ENCODE data around the gene SLC45A3. TPM values are rescaled to one million over a fixed set of nuclear protein-coding genes. Genes with fewer than 3 reads are reported as not detected.

Gene SLC45A3
- total and polyA plus RNA-seq, 3 experiments from 2014 or later = 0.29 to 0.33 TPM; not detected in 1

DNA sequence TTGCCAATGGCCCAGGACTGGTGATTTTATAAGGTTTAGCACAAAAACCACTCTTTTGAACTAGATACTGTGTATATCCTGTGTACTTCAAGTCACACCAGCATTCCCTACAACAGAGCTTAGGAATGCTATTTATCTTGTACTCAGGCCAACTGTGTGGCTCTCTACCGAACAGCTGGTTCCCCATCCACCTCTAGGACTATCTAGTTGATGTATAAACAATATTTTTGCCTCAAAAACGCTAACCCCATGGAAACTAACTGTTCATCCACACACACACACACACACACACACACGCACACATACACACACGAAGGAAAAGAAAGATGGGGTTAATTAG is 28.7 kb upstream of the SLC45A3 start:
- POLR2A ChIA-PET = interaction anchor here (1.3 kb wide), 1 partner anchor 78 kb away, joined by 3 read pairs; the partner anchor contains the start of gene ELK4
- Mint-ChIP-seq H3K4me1 (peaks cover 11 to 20% (median 14%) of the 10 kb centered on the region in 3 donors), H3K9me3 (no peaks in the 10 kb centered on the region), H3K27me3 (no peaks in the 10 kb centered on the region), H3K27ac (no peak overlapping the region), H3K4me3 (no peak overlapping the region), H3K36me3 (peaks cover 3 to 37% (median 4%) of the 10 kb centered on the region in 3 donors)
- Histone ChIP-seq H3K4me3 (ENCODE audit: low read length) (no peak overlapping the region), H3K27ac (ENCODE audit: low read depth, low read length) (no peak overlapping the region), H3K27me3 (ENCODE audit: insufficient read depth, low read length, poor library complexity, severe bottlenecking) (no peaks in the 10 kb centered on the region), H3K4me1 (ENCODE audit: insufficient read depth, low read length) (peaks cover 4% of the 10 kb centered on the region), H3K9me3 (ENCODE audit: low read length) (no peaks in the 10 kb centered on the region), H3K36me3 (ENCODE audit: insufficient read depth, low read length) (peaks cover 5% of the 10 kb centered on the region)
- DNase-seq = no peak
- CTCF ChIA-PET = interaction anchor here (0.7 to 7.0 kb wide), 5 partner anchors 15 to 268 kb away, joined by 3 to 58 read pairs (median 4); no protein-coding TSS in a partner anchor

DNA sequence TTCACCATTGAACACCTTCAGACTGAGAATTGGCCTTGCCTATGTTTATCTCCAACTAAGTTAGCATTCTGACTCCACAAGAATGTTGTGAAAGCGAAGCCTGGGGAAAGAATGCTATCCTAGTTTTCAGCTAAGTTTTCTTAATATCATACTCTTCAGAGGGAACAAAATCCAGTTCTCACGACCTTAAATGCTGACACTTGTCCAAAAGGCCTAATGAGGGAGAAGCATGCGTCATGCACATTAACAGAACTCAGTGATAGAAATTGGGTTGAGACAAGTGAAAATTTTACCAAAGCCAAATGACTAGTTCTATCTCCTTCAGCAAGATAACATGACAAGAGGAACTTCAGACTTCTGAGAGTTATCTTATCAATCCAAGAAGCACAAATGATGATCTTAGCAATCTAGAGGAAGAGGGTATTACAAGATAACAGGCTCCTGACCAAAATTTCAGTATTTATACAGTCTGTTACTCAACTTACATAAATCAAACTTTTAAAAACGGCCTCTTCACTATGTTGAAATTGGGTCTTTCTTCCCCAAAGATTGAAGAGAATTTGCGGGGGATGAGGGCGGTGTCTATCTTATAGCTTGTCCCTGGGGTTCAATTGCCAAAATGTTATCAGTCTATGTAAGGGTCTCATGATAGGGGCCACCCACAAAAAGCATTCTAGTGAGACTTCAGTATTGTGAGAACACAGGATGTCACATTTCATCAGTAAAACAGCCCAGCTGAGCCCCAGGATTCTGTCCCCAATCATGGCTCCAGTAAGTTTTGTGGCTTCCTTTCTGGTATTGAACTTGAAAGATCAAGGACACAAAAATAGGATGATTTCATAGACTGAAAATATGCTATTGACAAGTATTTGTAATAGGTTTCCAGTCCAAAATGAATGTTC is 26.5 kb upstream of the SLC45A3 start:
- Mint-ChIP-seq H3K27ac (peak overlapping the region in 1 of 8 donors; percentile 6), H3K4me3 (no peak overlapping the region), H3K4me1 (peaks cover 11 to 20% (median 14%) of the 10 kb centered on the region in 3 donors), H3K27me3 (no peaks in the 10 kb centered on the region), H3K36me3 (peaks cover 3 to 45% (median 6%) of the 10 kb centered on the region in 3 donors), H3K9me3 (no peaks in the 10 kb centered on the region)
- Histone ChIP-seq H3K4me3 (ENCODE audit: low read length) (no peak overlapping the region), H3K36me3 (ENCODE audit: insufficient read depth, low read length) (peaks cover 5% of the 10 kb centered on the region), H3K27ac (ENCODE audit: low read depth, low read length) (no peak overlapping the region), H3K9me3 (ENCODE audit: low read length) (no peaks in the 10 kb centered on the region), H3K27me3 (ENCODE audit: insufficient read depth, low read length, poor library complexity, severe bottlenecking) (no peaks in the 10 kb centered on the region), H3K4me1 (ENCODE audit: insufficient read depth, low read length) (peaks cover 4% of the 10 kb centered on the region)
- CTCF ChIA-PET = interaction anchor here (1.3 kb wide), 1 partner anchor 48 kb away, joined by 4 read pairs; no protein-coding TSS in a partner anchor
- POLR2A ChIA-PET = no interaction called here
- DNase-seq = no peak

DNA sequence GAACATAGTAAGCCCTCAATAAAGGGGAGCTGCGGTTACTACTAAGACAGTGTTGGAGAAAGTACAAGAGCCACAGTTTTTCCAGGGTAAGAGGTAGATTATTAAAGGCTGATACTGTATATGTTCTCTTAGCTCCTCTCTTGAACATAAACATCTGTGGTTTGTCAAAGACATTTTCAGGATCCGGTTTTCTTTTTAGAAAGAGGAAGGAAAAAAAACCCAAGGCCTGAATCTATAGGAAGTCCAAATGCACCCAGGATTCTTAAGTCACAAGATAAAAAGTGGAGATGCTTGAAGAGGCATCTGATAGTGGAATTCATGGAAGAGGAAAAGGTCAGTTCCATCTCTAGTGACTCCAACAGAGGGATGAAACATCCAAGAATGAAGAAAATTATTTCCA is 24.6 kb upstream of the SLC45A3 start:
- Histone ChIP-seq H3K9me3 (ENCODE audit: low read length) (no peaks in the 10 kb centered on the region), H3K27me3 (ENCODE audit: insufficient read depth, low read length, poor library complexity, severe bottlenecking) (no peaks in the 10 kb centered on the region), H3K36me3 (ENCODE audit: insufficient read depth, low read length) (peaks cover 2% of the 10 kb centered on the region), H3K27ac (ENCODE audit: low read depth, low read length) (no peak overlapping the region), H3K4me3 (ENCODE audit: low read length) (no peak overlapping the region), H3K4me1 (ENCODE audit: insufficient read depth, low read length) (no peaks in the 10 kb centered on the region)
- ChIA-PET POLR2A (interaction anchor here (0.6 kb wide), 2 partner anchors 9 to 430 kb away, joined by 3 to 4 read pairs; no protein-coding TSS in a partner anchor), CTCF (interaction anchor here (1.2 kb wide), 1 partner anchor 46 kb away, joined by 3 read pairs; no protein-coding TSS in a partner anchor)
- DNase-seq = no peak
- Mint-ChIP-seq H3K4me1 (peaks cover 2 to 6% (median 5%) of the 10 kb centered on the region in 3 donors), H3K9me3 (no peaks in the 10 kb centered on the region), H3K36me3 (peaks cover 3 to 44% (median 6%) of the 10 kb centered on the region in 3 donors), H3K27me3 (no peaks in the 10 kb centered on the region), H3K27ac (peak overlapping the region in 4 of 8 donors; percentile 10 to 64 (median 46)), H3K4me3 (no peak overlapping the region)

DNA sequence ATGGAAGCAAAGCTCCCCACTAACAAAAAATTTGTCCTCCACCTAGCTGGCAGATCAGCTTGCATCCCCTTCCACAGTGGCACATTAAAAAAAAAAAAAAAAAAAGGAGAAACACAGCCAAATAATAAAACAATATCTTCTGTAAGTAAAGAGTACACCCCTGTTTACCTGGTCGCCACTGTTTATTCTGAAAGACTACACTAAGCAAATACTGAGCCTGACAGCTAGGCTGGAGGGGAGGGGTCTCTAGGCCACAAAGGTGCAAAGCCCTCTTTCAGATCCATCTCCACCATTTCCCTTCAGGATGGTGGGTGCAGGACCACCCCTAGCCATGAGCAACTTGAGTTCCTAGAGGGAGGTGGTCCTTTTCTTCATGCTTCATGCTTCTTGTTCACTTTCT is 22.8 kb upstream of the SLC45A3 start:
- Mint-ChIP-seq H3K4me3 (no peak overlapping the region), H3K4me1 (peaks cover 2 to 6% (median 5%) of the 10 kb centered on the region in 3 donors), H3K9me3 (no peaks in the 10 kb centered on the region), H3K27me3 (no peaks in the 10 kb centered on the region), H3K36me3 (peaks cover 3 to 31% (median 8%) of the 10 kb centered on the region in 3 donors), H3K27ac (peak overlapping the region in 2 of 8 donors; percentile 33 to 41)
- no peak for DNase-seq
- Histone ChIP-seq H3K4me3 (ENCODE audit: low read length) (no peak overlapping the region), H3K27ac (ENCODE audit: low read depth, low read length) (no peak overlapping the region), H3K36me3 (ENCODE audit: insufficient read depth, low read length) (no peaks in the 10 kb centered on the region), H3K4me1 (ENCODE audit: insufficient read depth, low read length) (no peaks in the 10 kb centered on the region), H3K27me3 (ENCODE audit: insufficient read depth, low read length, poor library complexity, severe bottlenecking) (no peaks in the 10 kb centered on the region), H3K9me3 (ENCODE audit: low read length) (no peaks in the 10 kb centered on the region)
- POLR2A ChIA-PET = interaction anchor here (0.7 kb wide), 2 partner anchors 91 to 489 kb away, joined by 4 to 7 read pairs; no protein-coding TSS in a partner anchor
- CTCF ChIA-PET = interaction anchor here (1.0 to 1.9 kb wide), 3 partner anchors 8 to 274 kb away, joined by 4 to 7 read pairs (median 5); no protein-coding TSS in a partner anchor

DNA sequence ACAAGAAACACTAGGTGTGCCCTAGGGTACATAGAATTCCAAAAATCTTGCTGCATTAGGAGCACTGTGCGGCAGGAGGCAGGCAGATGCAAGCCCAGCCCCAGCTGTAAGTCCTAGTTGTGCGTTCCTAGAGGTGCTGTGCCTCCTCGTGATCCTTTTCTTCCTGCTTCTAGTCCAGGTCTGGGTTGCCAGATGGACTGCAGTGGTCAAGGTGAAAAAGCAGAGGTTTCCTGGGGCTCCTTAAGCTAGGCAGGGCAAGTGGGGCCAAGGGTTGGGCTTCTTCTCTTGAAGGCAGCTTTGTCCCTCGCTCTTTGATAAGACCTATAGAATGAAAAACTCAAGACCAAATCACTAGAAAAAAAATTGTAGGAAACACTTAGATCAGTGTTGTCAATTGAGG is 21.6 kb upstream of the SLC45A3 start:
- ChIA-PET CTCF (interaction anchor here (1.4 to 1.9 kb wide), 3 partner anchors 9 to 275 kb away, joined by 4 to 7 read pairs (median 5); no protein-coding TSS in a partner anchor), POLR2A (no interaction called here)
- H3K36me3 Mint-ChIP-seq = peaks cover 5 to 27% (median 8%) of the 10 kb centered on the region in 3 donors
- no peak for DNase-seq
- Histone ChIP-seq H3K27me3 (ENCODE audit: insufficient read depth, low read length, poor library complexity, severe bottlenecking) (no peaks in the 10 kb centered on the region), H3K27ac (ENCODE audit: low read depth, low read length) (no peak overlapping the region), H3K4me3 (ENCODE audit: low read length) (no peak overlapping the region), H3K4me1 (ENCODE audit: insufficient read depth, low read length) (no peaks in the 10 kb centered on the region), H3K9me3 (ENCODE audit: low read length) (no peaks in the 10 kb centered on the region), H3K36me3 (ENCODE audit: insufficient read depth, low read length) (no peaks in the 10 kb centered on the region)
- H3K9me3 Mint-ChIP-seq = no peaks in the 10 kb centered on the region
- H3K4me1 Mint-ChIP-seq = peaks cover 2 to 5% (median 4%) of the 10 kb centered on the region in 3 donors
- no peak overlapping the region for H3K4me3 Mint-ChIP-seq
- peaks cover 4 to 9% of the 10 kb centered on the region in 2 donors for H3K27me3 Mint-ChIP-seq
- peak overlapping the region in 1 of 8 donors; percentile 65 for H3K27ac Mint-ChIP-seq

DNA sequence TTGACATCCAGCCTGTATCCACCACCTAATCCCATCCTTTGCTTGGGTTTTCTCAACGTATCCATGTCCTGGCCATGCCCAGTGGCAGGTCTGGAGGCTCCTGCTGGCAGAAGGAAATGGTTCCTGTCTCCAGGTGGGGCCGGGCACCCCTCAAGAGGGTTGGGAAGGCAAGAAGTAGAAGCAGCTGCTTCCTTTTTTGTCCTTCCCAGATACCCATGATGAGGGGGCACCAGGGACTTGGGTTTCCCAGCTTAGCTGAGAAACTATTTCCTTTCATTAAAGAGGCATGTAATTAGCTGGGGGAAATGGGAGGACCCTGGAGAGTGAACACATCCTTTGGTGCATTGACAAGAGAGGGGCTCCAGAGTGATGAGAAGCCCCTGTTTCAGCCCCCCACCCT is 21.1 kb upstream of the SLC45A3 start:
- Mint-ChIP-seq H3K27ac (no peak overlapping the region), H3K4me3 (no peak overlapping the region), H3K27me3 (peaks cover 4 to 12% of the 10 kb centered on the region in 2 donors), H3K36me3 (peaks cover 7 to 23% (median 8%) of the 10 kb centered on the region in 3 donors), H3K4me1 (peaks cover 0 to 5% (median 2%) of the 10 kb centered on the region in 3 donors), H3K9me3 (no peaks in the 10 kb centered on the region)
- Histone ChIP-seq H3K36me3 (ENCODE audit: insufficient read depth, low read length) (no peaks in the 10 kb centered on the region), H3K4me1 (ENCODE audit: insufficient read depth, low read length) (no peaks in the 10 kb centered on the region), H3K27ac (ENCODE audit: low read depth, low read length) (no peak overlapping the region), H3K27me3 (ENCODE audit: insufficient read depth, low read length, poor library complexity, severe bottlenecking) (no peaks in the 10 kb centered on the region), H3K4me3 (ENCODE audit: low read length) (no peak overlapping the region), H3K9me3 (ENCODE audit: low read length) (no peaks in the 10 kb centered on the region)
- CTCF ChIA-PET = interaction anchor here (1.4 to 1.9 kb wide), 3 partner anchors 9 to 276 kb away, joined by 4 to 9 read pairs (median 5); no protein-coding TSS in a partner anchor
- DNase-seq = no peak
- POLR2A ChIA-PET = no interaction called here

DNA sequence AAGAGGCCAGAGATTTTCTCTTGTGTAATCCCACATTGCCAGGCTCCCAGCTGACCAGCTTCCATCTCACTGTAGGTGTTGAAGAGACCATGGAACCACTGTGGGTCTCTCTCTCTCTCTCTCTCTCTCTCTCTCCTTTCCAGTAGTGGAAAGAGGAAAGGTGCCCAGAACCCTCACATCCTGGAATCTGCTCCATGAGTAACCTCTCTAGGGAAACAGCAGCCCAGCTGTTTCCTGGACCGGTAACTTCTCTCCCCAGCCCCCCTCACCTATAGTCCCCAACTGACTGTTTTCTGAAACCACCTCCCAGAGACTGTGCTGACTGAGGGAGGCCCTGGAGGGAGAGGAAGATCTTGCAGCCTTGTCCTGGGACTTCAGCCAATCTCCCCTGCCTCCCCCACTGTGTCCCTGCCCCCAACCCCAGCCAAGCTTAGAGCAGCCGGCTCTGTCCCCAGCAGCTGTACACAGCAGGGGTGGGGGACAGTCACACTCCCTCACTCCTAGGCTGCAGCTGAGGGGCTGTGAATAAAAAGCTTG is 20.6 kb upstream of the SLC45A3 start:
- Mint-ChIP-seq H3K4me1 (peaks cover 0 to 5% (median 2%) of the 10 kb centered on the region in 3 donors), H3K9me3 (no peaks in the 10 kb centered on the region), H3K36me3 (peaks cover 7 to 23% (median 7%) of the 10 kb centered on the region in 3 donors), H3K27ac (no peak overlapping the region), H3K4me3 (no peak overlapping the region), H3K27me3 (peaks cover 4 to 12% of the 10 kb centered on the region in 2 donors)
- H3K4me3 ChIP-seq (ENCODE audit: low read length) = no peak overlapping the region
- H3K9me3 ChIP-seq (ENCODE audit: low read length) = no peaks in the 10 kb centered on the region
- no peaks in the 10 kb centered on the region for H3K36me3 ChIP-seq (ENCODE audit: insufficient read depth, low read length)
- no peaks in the 10 kb centered on the region for H3K27me3 ChIP-seq (ENCODE audit: insufficient read depth, low read length, poor library complexity, severe bottlenecking)
- no peak overlapping the region for H3K27ac ChIP-seq (ENCODE audit: low read depth, low read length)
- DNase-seq = no peak
- ChIA-PET POLR2A (no interaction called here), CTCF (interaction anchor here (0.8 to 1.9 kb wide), 4 partner anchors 10 to 276 kb away, joined by 4 to 9 read pairs (median 4); no protein-coding TSS in a partner anchor)
- no peaks in the 10 kb centered on the region for H3K4me1 ChIP-seq (ENCODE audit: insufficient read depth, low read length)

Data from CD8-positive, alpha-beta memory T cell (primary cell).